ENCODE results near the gene DLEC1. TPM values are rescaled to one million over a fixed set of nuclear protein-coding genes. Genes with fewer than 3 reads are reported as not detected.

DLEC1 gene
- total RNA-seq, 1 experiment from 2014 or later, result 0.81 TPM

GRCh38 chr3:38001456-38002081 lies 37.4 kb upstream of the DLEC1 start:
- no peak overlapping the region for H3K27ac Mint-ChIP-seq
- peaks cover 15% of the 10 kb centered on the region for H3K27me3 Mint-ChIP-seq (ENCODE audit: low read depth)
- ChIA-PET CTCF (interaction anchor here (0.6 to 2.4 kb wide), 11 partner anchors 10 to 146 kb away, joined by 3 to 25 read pairs (median 5); partner anchors contain the start of genes ACAA1, DLEC1 and PLCD1), POLR2A (no interaction called here)
- H3K4me3 Mint-ChIP-seq, result no peak overlapping the region
- DNase-seq (ENCODE audit: low spot score) (peak; percentile 62), ATAC-seq (peak; percentile 38)
- peaks cover 12% of the 10 kb centered on the region for H3K4me1 Mint-ChIP-seq
- no peaks in the 10 kb centered on the region for H3K9me3 Mint-ChIP-seq
- H3K36me3 Mint-ChIP-seq, result peaks cover 3% of the 10 kb centered on the region; the same call in 1 of the 2 replicates
- no peak for TF ChIP-seq ZNF232 (CRISPR knock-in tag; IDR thresholded peaks at IDR 0.05)
- TF ChIP-seq ZBTB21 (CRISPR knock-in tag; IDR thresholded peaks at IDR 0.05; ENCODE audit: borderline replicate concordance), result no peak
- no peak for TF ChIP-seq FOXP1 (CRISPR knock-in tag; IDR thresholded peaks at IDR 0.05; ENCODE audit: borderline replicate concordance)
- TF ChIP-seq, protein P1, sequence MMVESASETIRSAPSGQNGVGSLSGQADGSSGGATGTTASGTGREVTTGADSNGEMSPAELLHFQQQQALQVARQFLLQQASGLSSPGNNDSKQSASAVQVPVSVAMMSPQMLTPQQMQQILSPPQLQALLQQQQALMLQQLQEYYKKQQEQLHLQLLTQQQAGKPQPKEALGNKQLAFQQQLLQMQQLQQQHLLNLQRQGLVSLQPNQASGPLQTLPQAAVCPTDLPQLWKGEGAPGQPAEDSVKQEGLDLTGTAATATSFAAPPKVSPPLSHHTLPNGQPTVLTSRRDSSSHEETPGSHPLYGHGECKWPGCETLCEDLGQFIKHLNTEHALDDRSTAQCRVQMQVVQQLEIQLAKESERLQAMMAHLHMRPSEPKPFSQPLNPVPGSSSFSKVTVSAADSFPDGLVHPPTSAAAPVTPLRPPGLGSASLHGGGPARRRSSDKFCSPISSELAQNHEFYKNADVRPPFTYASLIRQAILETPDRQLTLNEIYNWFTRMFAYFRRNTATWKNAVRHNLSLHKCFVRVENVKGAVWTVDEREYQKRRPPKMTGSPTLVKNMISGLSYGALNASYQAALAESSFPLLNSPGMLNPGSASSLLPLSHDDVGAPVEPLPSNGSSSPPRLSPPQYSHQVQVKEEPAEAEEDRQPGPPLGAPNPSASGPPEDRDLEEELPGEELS (CRISPR knock-in tag; IDR thresholded peaks at IDR 0.05), result no peak
- no peak for TF ChIP-seq NR3C1 (CRISPR knock-in tag; conservative IDR thresholded peaks at IDR 0.05; ENCODE audit: low read depth)
- TF ChIP-seq, protein P2, sequence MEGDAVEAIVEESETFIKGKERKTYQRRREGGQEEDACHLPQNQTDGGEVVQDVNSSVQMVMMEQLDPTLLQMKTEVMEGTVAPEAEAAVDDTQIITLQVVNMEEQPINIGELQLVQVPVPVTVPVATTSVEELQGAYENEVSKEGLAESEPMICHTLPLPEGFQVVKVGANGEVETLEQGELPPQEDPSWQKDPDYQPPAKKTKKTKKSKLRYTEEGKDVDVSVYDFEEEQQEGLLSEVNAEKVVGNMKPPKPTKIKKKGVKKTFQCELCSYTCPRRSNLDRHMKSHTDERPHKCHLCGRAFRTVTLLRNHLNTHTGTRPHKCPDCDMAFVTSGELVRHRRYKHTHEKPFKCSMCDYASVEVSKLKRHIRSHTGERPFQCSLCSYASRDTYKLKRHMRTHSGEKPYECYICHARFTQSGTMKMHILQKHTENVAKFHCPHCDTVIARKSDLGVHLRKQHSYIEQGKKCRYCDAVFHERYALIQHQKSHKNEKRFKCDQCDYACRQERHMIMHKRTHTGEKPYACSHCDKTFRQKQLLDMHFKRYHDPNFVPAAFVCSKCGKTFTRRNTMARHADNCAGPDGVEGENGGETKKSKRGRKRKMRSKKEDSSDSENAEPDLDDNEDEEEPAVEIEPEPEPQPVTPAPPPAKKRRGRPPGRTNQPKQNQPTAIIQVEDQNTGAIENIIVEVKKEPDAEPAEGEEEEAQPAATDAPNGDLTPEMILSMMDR (IDR thresholded peaks at IDR 0.05), result 0 out of 2 replicates have a peak, but pooled peaks have one; percentile 10
- TF ChIP-seq E2F1 (CRISPR knock-in tag; IDR thresholded peaks at IDR 0.05), result no peak
- no peak for TF ChIP-seq STAT6 (CRISPR knock-in tag; conservative IDR thresholded peaks at IDR 0.05; ENCODE audit: low read depth)

DNA sequence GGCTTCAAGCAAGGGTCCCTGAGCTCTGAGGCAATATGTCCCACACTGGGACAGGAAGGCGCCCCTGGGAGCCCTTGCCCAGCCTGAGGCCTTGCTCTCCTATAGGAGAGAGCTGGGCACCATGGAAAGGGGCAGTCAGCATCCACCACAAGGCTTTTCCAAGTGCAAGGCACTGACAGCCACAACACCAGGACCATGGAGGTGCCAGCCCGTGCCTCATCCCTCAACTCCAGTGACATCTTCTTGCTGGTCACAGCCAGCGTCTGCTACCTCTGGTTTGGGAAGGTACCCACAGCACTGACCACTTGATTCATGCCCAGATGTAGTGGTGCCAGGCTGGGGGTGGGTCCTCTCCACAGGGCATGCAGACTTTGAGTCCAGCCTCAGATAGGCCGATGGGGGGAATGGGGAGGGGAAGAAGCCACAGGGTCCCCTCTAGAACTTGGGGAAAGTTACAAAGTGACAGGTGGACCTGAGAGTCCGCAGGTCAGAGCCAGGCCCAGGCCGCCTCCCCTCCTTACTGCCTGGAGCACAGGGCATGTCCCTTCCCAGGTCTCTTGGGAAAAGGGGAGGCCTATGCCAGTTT lies 36.6 kb upstream of the DLEC1 start:
- POLR2A ChIA-PET, result no interaction called here
- no peak for TF ChIP-seq ZNF219 (CRISPR knock-in tag; IDR thresholded peaks at IDR 0.05; ENCODE audit: borderline replicate concordance)
- TF ChIP-seq ATF1 (CRISPR knock-in tag; IDR thresholded peaks at IDR 0.05), result no peak
- no peak for TF ChIP-seq TP53 (CRISPR knock-in tag; IDR thresholded peaks at IDR 0.05)
- TF ChIP-seq, protein P3, sequence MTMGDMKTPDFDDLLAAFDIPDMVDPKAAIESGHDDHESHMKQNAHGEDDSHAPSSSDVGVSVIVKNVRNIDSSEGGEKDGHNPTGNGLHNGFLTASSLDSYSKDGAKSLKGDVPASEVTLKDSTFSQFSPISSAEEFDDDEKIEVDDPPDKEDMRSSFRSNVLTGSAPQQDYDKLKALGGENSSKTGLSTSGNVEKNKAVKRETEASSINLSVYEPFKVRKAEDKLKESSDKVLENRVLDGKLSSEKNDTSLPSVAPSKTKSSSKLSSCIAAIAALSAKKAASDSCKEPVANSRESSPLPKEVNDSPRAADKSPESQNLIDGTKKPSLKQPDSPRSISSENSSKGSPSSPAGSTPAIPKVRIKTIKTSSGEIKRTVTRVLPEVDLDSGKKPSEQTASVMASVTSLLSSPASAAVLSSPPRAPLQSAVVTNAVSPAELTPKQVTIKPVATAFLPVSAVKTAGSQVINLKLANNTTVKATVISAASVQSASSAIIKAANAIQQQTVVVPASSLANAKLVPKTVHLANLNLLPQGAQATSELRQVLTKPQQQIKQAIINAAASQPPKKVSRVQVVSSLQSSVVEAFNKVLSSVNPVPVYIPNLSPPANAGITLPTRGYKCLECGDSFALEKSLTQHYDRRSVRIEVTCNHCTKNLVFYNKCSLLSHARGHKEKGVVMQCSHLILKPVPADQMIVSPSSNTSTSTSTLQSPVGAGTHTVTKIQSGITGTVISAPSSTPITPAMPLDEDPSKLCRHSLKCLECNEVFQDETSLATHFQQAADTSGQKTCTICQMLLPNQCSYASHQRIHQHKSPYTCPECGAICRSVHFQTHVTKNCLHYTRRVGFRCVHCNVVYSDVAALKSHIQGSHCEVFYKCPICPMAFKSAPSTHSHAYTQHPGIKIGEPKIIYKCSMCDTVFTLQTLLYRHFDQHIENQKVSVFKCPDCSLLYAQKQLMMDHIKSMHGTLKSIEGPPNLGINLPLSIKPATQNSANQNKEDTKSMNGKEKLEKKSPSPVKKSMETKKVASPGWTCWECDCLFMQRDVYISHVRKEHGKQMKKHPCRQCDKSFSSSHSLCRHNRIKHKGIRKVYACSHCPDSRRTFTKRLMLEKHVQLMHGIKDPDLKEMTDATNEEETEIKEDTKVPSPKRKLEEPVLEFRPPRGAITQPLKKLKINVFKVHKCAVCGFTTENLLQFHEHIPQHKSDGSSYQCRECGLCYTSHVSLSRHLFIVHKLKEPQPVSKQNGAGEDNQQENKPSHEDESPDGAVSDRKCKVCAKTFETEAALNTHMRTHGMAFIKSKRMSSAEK (CRISPR knock-in tag; IDR thresholded peaks at IDR 0.05; ENCODE audit: borderline replicate concordance), result no peak
- no peak for TF ChIP-seq ETV6 (CRISPR knock-in tag; IDR thresholded peaks at IDR 0.05)
- TF ChIP-seq FOXK1 (CRISPR knock-in tag; IDR thresholded peaks at IDR 0.05), result no peak
- TF ChIP-seq JUN (CRISPR knock-in tag; IDR thresholded peaks at IDR 0.05), result no peak
- TF ChIP-seq USF2 (CRISPR knock-in tag; IDR thresholded peaks at IDR 0.05), result no peak
- TF ChIP-seq ZNF423 (CRISPR knock-in tag; IDR thresholded peaks at IDR 0.05), result no peak
- no peak for TF ChIP-seq ZNF138 (CRISPR knock-in tag; conservative IDR thresholded peaks at IDR 0.05)
- TF ChIP-seq MAX (CRISPR knock-in tag; IDR thresholded peaks at IDR 0.05), result no peak
- TF ChIP-seq CREM (CRISPR knock-in tag; IDR thresholded peaks at IDR 0.05), result no peak
- Mint-ChIP-seq H3K9me3 (no peaks in the 10 kb centered on the region), H3K4me1 (peaks cover 12% of the 10 kb centered on the region), H3K4me3 (no peak overlapping the region), H3K27ac (no peak overlapping the region), H3K27me3 (ENCODE audit: low read depth) (peaks cover 10% of the 10 kb centered on the region), H3K36me3 (peaks cover 4% of the 10 kb centered on the region; the same call in 1 of the 2 replicates)
- ATAC-seq, result no peak
- CTCF ChIA-PET, result interaction anchor here (0.9 to 2.4 kb wide), 6 partner anchors 9 to 147 kb away, joined by 3 to 25 read pairs (median 8); no protein-coding TSS in a partner anchor
- peak; percentile 3 for DNase-seq (ENCODE audit: low spot score)

All from WTC11 (cell line).